Measurements from ENCODE around the gene DECR2.

The DECR2 gene

DNA sequence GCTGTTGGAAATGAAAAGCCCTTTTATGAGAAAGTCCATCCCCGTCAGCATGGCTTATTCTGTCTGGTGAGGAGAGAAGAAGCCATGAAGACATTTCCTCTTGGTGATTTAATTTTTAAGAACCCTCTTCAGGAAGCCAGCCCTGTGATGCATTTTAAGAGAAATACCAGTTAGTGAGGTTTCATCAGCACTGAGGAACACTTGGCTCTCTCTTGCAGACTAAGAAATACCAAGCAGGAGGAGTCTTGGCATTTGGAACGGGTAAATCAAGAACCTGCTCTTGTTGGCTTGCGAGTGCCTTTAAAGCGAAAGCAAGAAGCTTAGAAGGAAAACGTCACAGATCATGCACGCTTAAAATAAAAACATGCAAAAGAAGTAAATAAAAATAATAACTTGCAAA, 41.3 kb downstream of the DECR2 start:
- no peak for DNase-seq (ENCODE audit: low read depth, low spot score)

DNA sequence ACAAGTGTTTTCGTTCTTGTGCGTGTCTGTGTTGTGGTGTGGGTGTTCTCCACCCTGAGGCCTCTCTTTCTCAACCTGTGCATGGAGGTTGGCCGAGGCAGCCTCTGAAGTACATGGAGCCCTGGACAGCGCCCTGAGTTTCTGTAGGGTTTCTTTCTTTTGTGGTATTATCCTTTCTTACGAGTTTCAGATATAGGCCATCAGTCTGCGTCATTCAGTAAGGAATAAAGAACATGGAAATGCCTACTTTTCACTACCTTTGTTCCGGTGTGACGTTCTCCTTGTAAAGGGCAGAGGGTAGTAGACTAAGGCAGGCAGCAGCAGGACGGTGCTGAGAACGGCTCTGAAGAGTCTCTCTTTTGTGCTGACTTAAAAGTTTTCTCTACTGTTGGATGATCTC, 42.3 kb downstream of the DECR2 start:
- no peak for DNase-seq (ENCODE audit: low read depth, low spot score)

DNA sequence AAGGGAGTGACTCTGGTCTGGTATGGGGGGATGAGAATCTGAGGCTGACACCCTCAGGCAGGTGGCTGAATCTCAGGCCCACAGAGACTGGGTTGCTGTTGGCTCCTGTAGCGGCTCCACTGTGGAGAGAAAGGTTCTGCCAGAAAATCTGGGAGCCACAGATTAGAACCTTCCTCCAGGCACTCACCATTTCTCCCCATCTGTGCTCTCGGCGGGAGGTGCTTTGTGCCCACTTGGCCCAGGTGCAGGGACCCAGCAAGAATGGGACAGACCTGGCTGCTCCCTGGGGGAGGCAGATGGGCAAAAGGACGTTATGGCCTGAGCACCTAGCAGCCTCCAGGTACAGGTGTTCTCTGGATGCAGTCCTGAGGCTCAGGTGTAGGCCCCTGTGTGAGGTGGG, 43.9 kb downstream of the DECR2 start:
- no peak for DNase-seq (ENCODE audit: low read depth, low spot score)

DNA sequence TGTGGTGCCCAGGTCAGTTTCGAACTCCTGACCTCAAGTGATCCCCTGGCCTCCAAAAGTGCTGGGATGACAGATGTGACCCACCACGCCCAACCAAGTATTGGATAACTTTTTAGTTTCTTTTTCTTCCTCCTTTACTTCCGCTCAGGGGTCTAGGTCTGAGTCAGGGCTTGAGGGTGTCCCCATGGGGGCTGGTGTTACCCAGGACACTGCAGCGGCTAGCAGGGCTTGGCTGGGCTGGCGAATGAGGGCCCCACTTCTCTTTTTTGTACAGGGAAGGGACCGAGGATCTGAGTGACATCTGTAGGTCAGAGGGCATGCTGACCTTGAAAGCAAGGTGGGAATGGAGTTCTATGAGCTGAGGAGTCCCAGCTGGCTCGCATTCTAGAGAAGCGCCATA, 48.7 kb downstream of the DECR2 start:
- DNase-seq (ENCODE audit: low read depth, low spot score): no peak

DNA sequence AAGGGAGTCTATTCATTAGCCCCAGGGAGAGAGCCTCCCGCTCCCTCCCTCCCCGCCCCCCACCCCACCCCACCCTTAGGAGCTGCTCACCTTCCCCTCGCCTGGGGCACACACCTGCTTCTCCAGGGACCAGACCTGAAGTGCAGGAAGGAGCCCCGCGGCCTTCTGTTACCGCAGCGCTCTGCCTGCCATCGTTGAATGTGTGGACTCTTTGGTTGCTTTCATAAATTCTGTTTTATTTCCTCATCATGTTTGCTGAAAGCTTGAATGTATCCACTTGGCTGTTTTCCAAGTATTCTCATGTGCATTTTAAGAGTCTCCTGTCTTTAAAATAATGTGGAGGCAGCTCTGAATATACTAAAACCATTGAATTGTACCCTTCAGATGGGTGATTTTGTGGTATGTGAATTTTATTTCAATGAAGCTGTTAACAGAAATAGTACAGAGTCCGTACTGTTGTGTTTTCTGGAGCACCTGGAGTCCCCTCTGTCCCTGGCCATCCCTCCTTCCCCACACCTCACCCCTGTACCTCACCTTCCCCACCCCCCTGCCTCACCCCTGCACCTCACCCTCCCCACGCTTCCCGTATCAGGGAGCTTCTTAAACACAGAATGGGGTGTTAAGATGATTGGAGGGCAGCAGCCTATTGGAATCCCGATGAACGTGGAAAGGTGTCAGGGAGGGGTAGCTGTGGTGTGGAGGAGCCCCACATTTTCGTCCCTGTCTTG, 49.3 kb downstream of the DECR2 start:
- no peak for DNase-seq (ENCODE audit: low read depth, low spot score)

DNA sequence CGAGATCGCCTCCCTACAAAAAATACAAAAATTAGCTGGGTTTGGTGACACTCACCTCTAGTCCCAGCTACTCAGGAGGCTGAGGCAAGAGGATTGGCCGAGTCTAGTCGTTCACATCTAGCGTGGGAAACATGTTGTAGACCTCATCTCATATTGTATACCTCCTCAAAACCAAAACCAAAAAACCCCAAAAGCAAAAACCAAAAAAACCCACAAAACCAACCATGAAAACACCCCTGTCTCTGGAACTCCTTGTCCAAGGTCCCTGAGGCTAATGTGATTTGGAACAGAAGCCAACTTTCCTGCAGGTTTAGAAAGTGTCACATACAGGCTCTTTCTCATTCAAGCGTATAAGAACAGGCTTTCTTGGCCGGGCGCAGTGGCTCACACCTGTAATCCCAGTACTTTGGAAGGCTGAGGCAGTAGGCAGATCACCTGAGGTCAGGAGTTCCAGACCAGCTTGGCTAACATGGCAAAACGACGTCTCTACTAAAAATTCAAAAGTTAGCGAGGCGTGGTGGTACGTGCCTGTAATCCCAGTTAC, 52.8 kb downstream of the DECR2 start:
- no peak for DNase-seq (ENCODE audit: low read depth, low spot score)

DNA sequence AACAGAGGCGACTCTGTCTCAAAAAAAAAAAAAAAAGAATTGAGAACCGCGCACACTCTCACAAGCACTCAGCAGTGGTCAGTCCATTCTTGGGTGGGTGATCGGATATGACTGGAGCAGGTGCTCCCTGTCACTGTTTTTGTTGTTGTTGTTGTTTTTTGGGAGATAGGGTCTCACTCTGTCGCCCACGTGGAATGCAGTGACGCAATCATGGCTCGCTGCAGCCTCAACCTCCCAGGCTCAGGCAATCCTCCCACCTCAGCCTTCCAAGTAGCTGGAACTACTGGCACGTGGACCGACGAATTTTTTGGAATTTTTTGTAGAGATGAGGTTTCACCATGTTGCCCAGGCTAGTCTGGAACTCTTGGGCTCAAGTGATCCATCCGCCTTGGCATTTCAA, 53.8 kb downstream of the DECR2 start:
- no peak for DNase-seq (ENCODE audit: low read depth, low spot score)

DNA sequence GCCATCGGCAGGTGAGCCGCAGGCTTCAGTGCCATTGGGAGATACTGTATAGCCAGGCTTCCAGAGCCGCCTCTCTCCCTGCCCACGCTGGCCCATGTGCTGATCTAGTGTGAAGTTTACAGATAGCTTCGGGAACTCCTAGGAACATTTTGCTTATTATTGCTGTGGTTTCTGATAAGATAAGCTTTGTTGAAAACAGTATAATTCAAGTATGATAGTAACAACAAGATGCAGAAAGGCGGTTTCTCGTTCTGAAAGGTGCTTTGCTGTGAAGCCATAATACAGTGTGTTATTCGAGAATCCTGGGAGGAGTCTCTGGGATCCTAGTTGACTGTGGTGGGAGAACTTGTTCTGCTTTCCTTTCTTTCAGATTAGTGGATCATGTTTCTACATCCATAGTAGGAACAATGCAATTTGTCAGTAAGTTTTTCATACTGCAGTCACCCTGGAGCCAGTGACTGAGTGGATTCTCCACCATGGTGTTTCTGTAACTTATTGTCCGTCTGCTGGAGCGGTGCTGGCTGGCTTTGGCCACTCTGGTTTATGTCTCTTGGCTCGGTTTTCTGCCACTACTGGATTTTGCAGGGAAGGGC, 55.3 kb downstream of the DECR2 start:
- DNase-seq (ENCODE audit: low read depth, low spot score): no peak

DNA sequence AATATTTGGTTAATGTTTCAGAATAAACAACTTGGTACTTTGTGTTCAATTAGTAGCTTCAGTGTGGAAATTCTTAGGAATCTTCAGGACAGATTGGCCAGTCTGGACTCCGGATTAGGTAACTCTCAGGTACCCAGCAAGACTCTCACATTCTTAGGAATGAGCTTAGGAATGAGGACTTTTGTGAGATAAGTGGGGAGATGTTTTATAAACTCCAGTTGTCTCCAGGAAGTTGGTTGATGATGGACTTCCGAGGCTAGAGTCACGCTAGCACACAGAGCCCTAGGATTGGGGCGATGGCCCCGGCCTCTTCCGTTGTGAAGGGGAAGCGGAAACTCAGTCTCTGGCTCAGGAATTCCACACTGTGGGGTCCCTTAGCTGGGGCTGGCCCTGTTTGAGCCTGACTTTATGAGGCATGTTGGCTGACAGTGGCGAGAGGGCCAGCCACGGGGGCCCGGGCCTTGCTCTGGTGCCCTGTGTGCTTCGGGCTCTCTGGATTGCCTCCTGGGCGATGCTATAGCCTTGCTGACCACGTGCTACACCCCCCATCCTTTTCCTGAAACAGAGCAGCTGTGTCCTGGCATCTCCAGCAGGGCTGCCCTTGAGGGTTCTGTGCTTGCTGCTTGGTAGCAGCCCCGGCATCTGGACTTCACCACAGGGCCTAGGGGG, 56.2 kb downstream of the DECR2 start:
- no peak for DNase-seq (ENCODE audit: low read depth, low spot score)

DNA sequence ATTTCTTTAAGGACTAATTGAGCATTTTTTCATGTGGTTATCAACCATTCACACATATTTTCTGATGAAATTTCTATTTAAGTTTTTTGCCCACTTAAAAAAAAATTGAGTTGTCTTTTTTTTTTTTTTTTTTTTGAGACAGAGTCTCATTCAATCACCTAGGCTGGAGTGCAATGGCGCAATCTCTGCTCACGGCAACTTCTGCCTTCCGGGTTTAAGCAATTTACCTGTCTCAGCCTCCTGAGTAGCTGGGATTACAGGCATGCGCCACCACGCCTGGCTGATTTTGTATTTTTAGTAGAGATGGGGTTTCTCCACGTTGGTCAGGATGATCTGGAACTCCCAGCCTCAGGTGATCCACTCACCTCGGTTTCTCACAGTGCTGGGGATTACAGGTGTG, 58.1 kb downstream of the DECR2 start:
- no peak for DNase-seq (ENCODE audit: low read depth, low spot score)

DNA sequence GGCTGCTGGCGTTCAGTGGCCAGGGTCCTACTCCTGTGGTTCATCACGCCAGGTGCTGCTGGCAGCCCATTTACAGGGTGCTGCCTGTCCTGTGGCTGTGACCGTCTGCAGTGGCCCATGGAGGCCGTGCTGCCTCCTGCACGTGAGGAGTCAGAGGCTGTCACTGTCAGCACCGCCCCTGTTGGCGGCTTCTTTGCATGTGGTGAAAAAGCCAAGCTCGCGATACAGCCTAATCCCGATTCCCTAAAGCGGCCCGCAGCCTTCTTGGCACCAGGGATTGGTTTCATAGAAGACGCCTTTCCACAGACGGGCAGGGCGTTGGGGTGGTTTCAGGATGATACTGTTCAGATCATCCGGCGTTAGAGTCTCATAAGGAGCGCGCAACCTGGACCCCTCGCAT, 59.1 kb downstream of the DECR2 start:
- no peak for DNase-seq (ENCODE audit: low read depth, low spot score)

All from iPS DF 19.7 (cell line).